ENCODE data around the gene FZR1. TPM values are rescaled to one million over a fixed set of nuclear protein-coding genes. Genes with fewer than 3 reads are reported as not detected.

The FZR1 gene
- total RNA-seq, 1 donor from 2014 or later, result 16.4 TPM

DNA sequence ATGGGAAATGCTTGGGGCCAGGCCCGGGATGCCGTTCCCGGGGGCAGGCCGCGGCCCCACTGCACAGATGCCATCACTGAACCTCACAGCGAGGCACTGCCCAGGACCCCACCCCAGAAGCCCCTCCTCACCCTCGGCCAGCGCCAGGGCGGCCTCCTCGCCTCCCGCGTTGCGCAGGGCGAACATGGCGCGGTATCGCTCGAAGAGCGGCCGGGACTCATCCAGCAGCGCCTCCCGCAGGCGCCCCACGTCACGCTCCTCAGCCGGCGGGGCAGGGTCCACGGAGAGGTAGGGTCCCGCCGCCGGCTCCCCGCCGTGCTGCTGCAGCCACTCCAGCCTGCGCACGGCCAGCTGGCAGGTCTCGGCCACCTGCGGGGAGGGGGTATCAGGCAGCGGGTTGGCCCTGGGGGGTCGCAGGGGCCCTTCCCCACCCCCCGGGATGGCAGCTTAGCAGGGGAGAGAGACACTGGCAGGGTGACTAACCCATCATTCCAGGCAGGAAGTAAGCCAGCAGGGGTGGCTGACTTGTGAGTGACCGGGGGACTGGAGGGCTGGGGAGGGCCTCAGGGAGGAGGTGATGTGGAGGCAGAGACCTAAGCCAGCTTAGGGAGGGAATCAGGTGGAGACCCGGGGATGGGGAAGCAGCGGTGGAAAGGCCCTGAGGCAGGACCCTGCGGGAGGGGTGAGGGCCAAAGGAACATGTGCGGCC lies 13.8 kb upstream of the FZR1 start:
- Histone ChIP-seq H3K79me2 (ENCODE audit: low read depth) (no peaks in the 10 kb centered on the region), H4K20me1 (ENCODE audit: low read depth) (no peaks in the 10 kb centered on the region), H3K36me3 (no peaks in the 10 kb centered on the region), H3K4me3 (no peak overlapping the region), H3K27ac (no peak overlapping the region), H3K9ac (no peak overlapping the region), H3K27me3 (no peaks in the 10 kb centered on the region), H3K4me2 (no peak overlapping the region), H3F3A (ENCODE audit: low read depth) (no peaks in the 10 kb centered on the region), H3K9me3 (ENCODE audit: low read depth) (no peaks in the 10 kb centered on the region), H2AFZ (replicated peaks) (no peak overlapping the region), H3K4me1 (no peaks in the 10 kb centered on the region)
- no peaks in the 10 kb centered on the region for H3K9me3 Mint-ChIP-seq
- peak overlapping the region; percentile 18 for H3K4me3 Mint-ChIP-seq
- no peaks in the 10 kb centered on the region for H3K4me1 Mint-ChIP-seq
- H3K27me3 Mint-ChIP-seq (ENCODE audit: insufficient read depth, low read depth), result no peaks in the 10 kb centered on the region
- no peak overlapping the region for H3K27ac Mint-ChIP-seq
- TF ChIP-seq, protein P1, sequence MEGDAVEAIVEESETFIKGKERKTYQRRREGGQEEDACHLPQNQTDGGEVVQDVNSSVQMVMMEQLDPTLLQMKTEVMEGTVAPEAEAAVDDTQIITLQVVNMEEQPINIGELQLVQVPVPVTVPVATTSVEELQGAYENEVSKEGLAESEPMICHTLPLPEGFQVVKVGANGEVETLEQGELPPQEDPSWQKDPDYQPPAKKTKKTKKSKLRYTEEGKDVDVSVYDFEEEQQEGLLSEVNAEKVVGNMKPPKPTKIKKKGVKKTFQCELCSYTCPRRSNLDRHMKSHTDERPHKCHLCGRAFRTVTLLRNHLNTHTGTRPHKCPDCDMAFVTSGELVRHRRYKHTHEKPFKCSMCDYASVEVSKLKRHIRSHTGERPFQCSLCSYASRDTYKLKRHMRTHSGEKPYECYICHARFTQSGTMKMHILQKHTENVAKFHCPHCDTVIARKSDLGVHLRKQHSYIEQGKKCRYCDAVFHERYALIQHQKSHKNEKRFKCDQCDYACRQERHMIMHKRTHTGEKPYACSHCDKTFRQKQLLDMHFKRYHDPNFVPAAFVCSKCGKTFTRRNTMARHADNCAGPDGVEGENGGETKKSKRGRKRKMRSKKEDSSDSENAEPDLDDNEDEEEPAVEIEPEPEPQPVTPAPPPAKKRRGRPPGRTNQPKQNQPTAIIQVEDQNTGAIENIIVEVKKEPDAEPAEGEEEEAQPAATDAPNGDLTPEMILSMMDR (IDR thresholded peaks at IDR 0.05), result no peak
- TF ChIP-seq EZH2 (IDR thresholded peaks at IDR 0.05), result no peak
- no peak for TF ChIP-seq EZH2phosphoT487 (IDR thresholded peaks at IDR 0.05)
- no peak for DNase-seq (ENCODE audit: low spot score)
- peaks cover 15% of the 10 kb centered on the region for H3K36me3 Mint-ChIP-seq

DNA sequence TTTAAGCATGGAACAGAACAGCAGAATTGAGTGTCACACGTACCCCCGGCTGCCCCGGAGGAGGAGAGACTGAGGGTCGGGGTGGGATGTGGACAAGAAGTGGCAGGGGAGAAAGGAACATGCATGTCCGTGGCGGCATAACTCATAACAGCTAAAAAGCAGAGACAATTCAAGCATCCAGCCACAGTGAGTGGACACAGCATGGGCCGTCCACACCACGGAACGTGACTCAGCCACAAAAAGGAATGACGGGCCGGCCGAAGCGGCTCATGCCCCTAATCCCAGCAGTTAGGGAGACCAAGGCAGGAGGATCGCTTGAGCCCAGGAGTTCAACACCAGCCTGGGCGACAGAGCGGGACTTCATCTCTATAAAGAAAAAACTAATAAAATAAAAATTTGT lies 13.2 kb upstream of the FZR1 start:
- no peaks in the 10 kb centered on the region for H3K9me3 Mint-ChIP-seq
- TF ChIP-seq, protein P1 (IDR thresholded peaks at IDR 0.05), result no peak
- TF ChIP-seq EZH2phosphoT487 (IDR thresholded peaks at IDR 0.05) (no peak), EZH2 (IDR thresholded peaks at IDR 0.05) (no peak)
- Histone ChIP-seq H3K4me2 (no peak overlapping the region), H3K4me1 (no peaks in the 10 kb centered on the region), H2AFZ (replicated peaks) (no peak overlapping the region), H3K4me3 (no peak overlapping the region), H3K9me3 (ENCODE audit: low read depth) (no peaks in the 10 kb centered on the region), H3K27me3 (no peaks in the 10 kb centered on the region), H3F3A (ENCODE audit: low read depth) (no peaks in the 10 kb centered on the region), H4K20me1 (ENCODE audit: low read depth) (no peaks in the 10 kb centered on the region), H3K27ac (no peak overlapping the region), H3K79me2 (ENCODE audit: low read depth) (peaks cover 2% of the 10 kb centered on the region), H3K9ac (no peak overlapping the region), H3K36me3 (no peaks in the 10 kb centered on the region)
- no peak overlapping the region for H3K27ac Mint-ChIP-seq
- no peak for DNase-seq (ENCODE audit: low spot score)
- H3K4me1 Mint-ChIP-seq, result no peaks in the 10 kb centered on the region
- H3K27me3 Mint-ChIP-seq (ENCODE audit: insufficient read depth, low read depth), result no peaks in the 10 kb centered on the region
- H3K36me3 Mint-ChIP-seq, result peaks cover 16% of the 10 kb centered on the region
- H3K4me3 Mint-ChIP-seq, result peak overlapping the region; percentile 18

- H3F3A ChIP-seq (ENCODE audit: low read depth), result no peaks in the 10 kb centered on the region
- no peaks in the 10 kb centered on the region for H4K20me1 ChIP-seq (ENCODE audit: low read depth)
- no peak for DNase-seq (ENCODE audit: low spot score)
- H3K4me2 ChIP-seq, result no peak overlapping the region
- peaks cover 16% of the 10 kb centered on the region for H3K36me3 Mint-ChIP-seq
- no peaks in the 10 kb centered on the region for H3K27me3 Mint-ChIP-seq (ENCODE audit: insufficient read depth, low read depth)
- peaks cover 10% of the 10 kb centered on the region for H3K79me2 ChIP-seq (ENCODE audit: low read depth)
- no peak overlapping the region for H3K4me3 ChIP-seq
- no peaks in the 10 kb centered on the region for H3K9me3 Mint-ChIP-seq
- H3K4me3 Mint-ChIP-seq, result no peak overlapping the region
- H3K27me3 ChIP-seq, result no peaks in the 10 kb centered on the region
- no peaks in the 10 kb centered on the region for H3K4me1 ChIP-seq
- H3K36me3 ChIP-seq, result no peaks in the 10 kb centered on the region
- no peak overlapping the region for H3K9ac ChIP-seq
- no peak for TF ChIP-seq EZH2phosphoT487 (IDR thresholded peaks at IDR 0.05)
- TF ChIP-seq EZH2 (IDR thresholded peaks at IDR 0.05), result no peak
- TF ChIP-seq, protein P1 (IDR thresholded peaks at IDR 0.05), result no peak
- H2AFZ ChIP-seq (replicated peaks), result no peak overlapping the region
- H3K4me1 Mint-ChIP-seq, result no peaks in the 10 kb centered on the region
- no peaks in the 10 kb centered on the region for H3K9me3 ChIP-seq (ENCODE audit: low read depth)
- H3K27ac ChIP-seq, result no peak overlapping the region
- no peak overlapping the region for H3K27ac Mint-ChIP-seq
Measured at GRCh38 chr19:3493651-3494050, 12.5 kb upstream of the FZR1 start.
